22Rv1 (cell line): Measurements from ENCODE around the gene CPNE5.

ENCODE experiments used
- CTCF ChIP-seq: fragments of 450-650 bp; IDR thresholded peaks from 2 replicates; pipeline ENCODE4 v1.5.1; 2017; ENCODE audit warnings: mild to moderate bottlenecking
- ZFX ChIP-seq: fragments of 450-650 bp; IDR thresholded peaks from 2 replicates; pipeline ENCODE4 v1.6.1; 2017; ENCODE audit warnings: antibody characterized with exemption, borderline replicate concordance

DNA sequence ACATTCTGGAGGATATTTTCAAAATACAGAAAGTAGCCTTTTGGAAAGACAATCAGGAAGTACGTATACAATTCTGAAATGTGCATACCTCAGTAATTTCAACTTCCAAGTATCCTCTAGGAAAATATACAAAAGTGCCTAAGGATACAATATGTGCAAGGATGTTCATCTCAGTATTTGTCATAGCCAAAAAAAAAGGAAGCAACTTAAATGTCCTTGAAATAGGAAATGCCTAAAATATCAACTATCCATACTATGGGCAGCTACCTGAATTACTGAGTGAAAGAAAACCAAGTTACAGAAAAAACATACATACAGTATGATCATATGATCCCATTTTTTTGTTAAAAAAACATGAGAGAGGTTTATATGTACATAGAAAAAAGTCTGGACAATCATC is 33.9 kb upstream of the CPNE5 start:
- no peak for TF ChIP-seq CTCF
- TF ChIP-seq ZFX: no peak
